HG03520 (cell line): ENCODE data around the gene FAM81B.
"Not testable (repeated sequence)": the region's sequence is repeated elsewhere in the genome, so short reads cannot be mapped to it uniquely, and the experiment has no call there.

Experiments
- ATAC-seq: cut with Tn5 transposase; IDR thresholded peaks from one replicate; pipeline ENCODE4 v1.9.1; 2021; ENCODE audit warnings: mild to moderate bottlenecking, moderate library complexity; ENCODE audit not compliant: unreplicated experiment

FAM81B gene

DNA sequence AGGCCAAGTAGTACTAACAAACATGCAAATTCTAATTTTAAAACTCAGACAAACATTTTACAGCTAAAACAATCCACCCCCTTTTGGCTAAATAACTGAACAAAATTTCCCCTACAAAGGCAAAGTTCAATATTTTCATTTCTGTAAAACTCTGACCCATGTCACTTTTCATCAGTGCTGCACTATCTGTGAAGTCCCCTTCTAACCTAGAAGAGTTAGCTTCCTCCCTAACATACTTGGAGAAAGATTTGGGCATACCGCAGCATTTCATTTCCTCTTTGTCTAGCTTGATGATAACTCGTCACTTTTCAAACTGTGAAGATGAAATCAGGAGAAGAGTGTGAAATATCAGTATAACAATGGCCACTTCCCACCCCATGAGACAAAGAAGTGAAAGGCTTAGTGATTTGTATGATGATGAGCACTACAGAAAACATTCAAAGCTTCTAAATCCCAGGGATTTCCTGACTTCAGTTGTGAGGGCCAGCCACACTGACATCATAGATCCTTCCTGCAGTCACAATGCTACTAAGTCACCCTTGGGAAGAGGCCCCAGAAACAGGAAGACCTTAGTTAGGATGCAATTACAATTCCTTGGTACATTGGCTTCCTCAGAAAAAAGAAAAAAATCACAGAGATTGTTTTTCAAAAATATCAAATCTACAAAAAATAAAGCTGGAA is at the start of gene FAM81B:
TSS of gene FAM81B (plus strand) at position 555 of the 681 bp plus-strand sequence. CDS start at position 579, 24 bp downstream.
- no peak for ATAC-seq

- not testable (repeated sequence) for ATAC-seq
These were observed 49.7 kb upstream of the FAM81B start for GRCh38 chr5:95341444-95341843.

DNA sequence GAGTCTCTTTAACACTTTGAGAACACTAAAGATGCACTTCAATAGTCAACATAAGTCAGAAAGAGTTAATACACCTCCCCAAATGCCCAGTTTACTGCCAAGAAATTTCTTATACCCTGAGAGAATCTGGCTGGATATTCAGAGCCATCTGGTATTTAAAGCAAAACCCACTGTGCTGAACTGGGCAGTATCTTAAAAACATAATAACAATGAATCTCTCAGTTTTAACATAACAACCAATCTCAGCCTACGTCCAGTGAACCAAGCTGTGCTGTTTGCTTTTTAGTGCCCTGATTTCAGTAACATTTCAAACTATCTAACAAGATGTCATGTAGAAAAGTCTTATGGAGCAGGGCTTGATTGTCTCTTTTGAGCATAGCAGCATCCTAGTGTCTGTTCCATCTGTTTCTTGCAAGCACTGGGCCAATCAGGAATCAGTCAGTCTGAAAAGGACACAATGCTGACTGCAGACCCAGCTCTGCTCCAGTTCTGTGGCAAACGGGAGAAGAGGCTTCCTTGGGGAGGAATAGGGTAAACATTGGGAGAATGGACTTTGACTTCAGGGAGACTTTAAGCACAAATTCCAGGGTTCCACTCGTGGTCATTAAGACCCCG is 43.6 kb upstream of the FAM81B start:
- no peak for ATAC-seq

- no peak for ATAC-seq
These were observed 40.5 kb upstream of the FAM81B start for GRCh38 chr5:95350631-95351030.

- ATAC-seq: no peak
These were observed 38.5 kb upstream of the FAM81B start for GRCh38 chr5:95352691-95353090.

DNA sequence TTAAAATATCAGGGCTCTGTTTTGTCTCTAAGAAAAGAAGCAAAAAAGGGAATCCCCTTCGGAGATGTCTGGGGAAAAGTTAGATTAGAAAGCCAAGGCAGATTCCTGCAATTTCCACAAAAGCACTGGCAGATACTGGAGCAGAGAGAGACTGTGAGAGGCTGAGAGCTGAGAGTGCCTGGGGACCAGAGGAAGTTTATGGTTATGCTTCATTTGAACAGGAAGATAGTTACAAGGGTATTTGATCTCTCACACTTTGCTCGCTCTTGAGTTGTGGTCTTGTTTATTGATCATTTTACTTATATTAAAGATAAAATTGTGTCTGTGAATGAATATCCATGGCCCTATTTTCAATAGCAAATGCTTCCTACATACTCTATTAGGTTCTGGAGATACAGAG is 32.8 kb upstream of the FAM81B start:
- ATAC-seq: no peak

DNA sequence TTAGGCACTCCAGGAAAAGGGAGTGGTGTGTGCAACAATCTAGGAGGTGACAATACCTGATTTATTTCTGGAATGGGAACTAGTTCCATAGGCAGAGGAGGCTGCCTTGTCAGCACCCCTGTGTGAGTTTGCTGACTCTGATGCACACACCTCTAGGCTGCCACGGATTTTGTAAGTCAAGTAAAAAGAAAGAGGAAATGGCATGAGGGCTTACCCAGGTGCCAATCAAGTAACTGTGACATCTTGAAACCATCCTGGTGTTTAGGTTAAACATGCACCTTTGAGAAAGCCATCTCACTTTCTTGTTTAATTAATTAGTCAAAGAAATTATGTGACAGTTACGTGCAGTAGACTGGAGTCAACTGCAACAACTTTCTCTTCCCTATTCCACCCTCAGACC is 32.3 kb upstream of the FAM81B start:
- no peak for ATAC-seq

GRCh38 chr5:95360667-95361066 is 30.5 kb upstream of the FAM81B start:
- not testable (repeated sequence) for ATAC-seq

- no peak for ATAC-seq
These were observed 25.7 kb upstream of the FAM81B start for GRCh38 chr5:95365302-95366095.

- no peak for ATAC-seq
These were observed 21.4 kb upstream of the FAM81B start for GRCh38 chr5:95369782-95370181.

GRCh38 chr5:95374061-95374460 is 17.1 kb upstream of the FAM81B start:
- ATAC-seq: no peak

GRCh38 chr5:95375591-95375990 is 15.6 kb upstream of the FAM81B start:
- no peak for ATAC-seq

GRCh38 chr5:95379133-95379532 is 12.0 kb upstream of the FAM81B start:
- ATAC-seq: no peak

GRCh38 chr5:95380103-95380628 is 11.0 kb upstream of the FAM81B start:
- ATAC-seq: no peak

DNA sequence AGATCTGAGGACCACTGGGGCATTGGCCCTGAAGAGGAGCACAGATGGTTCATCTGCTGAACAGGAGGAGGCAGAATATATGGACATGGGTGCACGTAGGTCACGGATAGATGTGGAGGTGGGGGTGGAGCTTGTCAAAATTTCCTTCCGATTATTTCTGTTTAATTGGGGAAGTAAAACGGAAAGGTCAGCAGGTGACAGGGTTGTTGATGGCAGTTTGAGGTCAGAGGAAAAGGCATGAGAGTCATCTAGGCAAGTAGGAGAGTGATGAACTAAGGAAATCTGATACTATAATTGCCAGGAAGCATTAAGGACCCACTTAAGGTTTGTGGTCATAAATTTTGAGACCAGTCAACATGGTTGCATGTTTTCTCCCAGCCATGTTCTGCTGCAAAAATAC is 8.4 kb upstream of the FAM81B start:
- ATAC-seq: no peak

DNA sequence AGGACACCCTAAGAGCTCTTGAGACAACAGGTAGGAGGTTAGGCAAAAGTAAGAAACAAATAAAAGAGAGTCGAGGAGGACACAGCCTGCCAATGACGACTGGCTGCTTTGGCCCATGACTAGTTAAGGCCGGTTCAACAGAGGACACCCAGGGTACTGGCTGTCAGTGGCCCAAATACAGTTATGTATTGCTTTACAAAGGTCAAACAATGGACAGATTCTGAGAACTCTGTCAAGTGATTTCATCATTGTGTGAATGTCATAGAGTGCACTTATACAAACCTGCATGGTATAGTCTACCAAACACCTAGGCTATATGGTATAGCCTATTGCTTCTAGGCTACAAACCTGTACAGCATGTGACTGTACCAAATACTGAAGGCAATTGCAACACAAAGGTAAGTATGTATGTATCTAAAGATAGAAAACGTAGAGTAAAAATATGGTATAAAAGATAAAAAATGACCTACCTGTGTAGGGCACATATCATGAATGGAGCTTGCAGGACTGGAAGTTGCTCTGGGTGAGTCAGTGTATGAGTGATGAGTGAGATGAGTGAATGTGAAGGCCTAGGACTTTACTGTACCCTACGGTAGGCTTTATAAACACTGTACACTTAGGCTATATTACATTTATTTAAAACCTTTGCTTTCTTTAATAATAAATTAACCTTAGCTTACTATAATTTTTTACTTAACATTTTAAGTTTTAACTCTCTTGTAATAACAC is 6.5 kb upstream of the FAM81B start:
- no peak for ATAC-seq

DNA sequence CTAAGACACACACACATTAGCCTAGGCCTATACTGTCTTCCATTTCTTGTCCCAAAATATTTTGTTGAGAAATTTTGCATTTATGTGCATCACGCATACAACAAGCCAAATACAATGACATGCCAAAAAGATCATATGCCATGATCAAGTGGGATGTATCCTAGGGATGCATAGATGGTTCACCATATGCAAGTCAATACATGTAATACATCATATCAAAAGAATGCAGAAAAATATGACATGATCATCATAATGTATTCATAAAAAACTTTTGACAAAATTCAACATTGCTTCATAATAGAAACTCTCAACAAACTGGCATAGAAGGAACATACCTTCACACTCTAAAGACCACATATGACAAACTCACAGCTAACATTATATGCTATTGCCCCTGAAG is 5.8 kb upstream of the FAM81B start:
- no peak for ATAC-seq

- not testable (repeated sequence) for ATAC-seq
These were observed 799 bp downstream of the FAM81B start for GRCh38 chr5:95391965-95392364.

DNA sequence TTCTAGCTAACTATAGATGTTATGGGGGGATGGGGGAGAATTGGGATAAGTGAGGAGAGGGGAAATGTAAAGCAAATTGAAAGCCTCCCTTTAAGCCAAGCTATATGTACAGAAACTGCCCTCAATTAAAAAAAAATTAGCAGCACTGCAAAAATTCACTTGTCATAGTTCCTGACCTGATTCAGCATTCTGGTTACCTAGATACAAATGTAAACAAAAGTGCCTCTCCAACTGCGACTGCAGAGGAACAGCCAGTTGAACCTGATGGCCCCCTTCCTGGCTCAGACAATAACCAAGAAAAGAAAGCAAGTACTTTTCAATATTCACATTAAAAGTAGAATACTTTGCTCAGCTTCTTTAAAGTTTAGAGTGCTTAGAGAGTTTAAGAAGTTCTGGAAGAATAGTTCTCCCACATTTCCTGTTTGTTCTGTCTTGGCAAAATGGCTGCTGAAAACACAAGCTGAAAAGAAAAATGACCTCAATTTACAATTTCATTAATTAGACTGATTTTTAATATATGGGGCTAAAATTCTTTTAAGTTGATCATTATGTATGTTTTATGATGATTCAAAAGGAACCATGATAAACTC is 1.5 kb downstream of the FAM81B start:
- no peak for ATAC-seq

- ATAC-seq: no peak
These were observed 2.1 kb downstream of the FAM81B start for GRCh38 chr5:95393279-95393678.

DNA sequence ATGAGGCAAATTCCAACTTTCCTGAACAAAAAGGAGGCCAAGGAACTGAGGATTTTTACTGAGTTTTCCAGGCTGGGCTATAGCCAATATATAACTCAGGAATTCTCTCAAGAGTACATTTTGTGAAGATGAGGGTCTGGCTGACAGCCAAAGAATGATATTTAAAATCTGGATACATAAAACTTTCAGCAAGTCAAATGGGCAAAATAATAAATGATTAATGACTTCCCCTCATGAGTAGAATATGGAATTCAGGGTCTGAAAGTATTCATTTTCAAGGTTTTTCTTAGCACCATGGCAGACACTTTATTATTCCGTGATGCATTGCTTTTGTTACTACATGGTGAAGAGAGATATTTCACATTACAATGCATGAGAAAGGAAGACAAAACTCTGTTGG is 7.8 kb downstream of the FAM81B start:
- no peak for ATAC-seq
